ENCODE measurements around the gene FBXO7. TPM values are rescaled to one million over a fixed set of nuclear protein-coding genes. Genes with fewer than 3 reads are reported as not detected.

Gene FBXO7
- total RNA-seq, 1 donor, result 72.1 TPM

DNA sequence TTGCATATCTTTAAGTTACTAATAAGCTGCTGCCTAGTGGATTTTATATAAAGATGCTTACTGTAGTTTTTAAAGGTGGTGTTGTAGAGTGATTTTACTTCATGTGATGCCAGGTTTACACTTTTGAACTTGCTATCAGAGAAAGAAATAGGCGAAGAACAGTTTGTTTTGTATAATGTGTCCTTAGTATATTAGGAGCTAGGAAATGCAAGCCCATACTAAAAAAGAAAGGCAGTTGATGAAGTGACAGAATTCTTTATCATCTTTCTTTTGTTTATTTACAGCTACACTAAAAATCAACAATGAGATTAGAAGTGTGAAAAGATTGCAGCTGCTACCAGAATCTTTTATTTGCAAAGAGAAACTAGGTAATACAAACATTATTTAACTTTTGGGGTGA, 12.8 kb downstream of the FBXO7 start:
- TF ChIP-seq, protein P1, sequence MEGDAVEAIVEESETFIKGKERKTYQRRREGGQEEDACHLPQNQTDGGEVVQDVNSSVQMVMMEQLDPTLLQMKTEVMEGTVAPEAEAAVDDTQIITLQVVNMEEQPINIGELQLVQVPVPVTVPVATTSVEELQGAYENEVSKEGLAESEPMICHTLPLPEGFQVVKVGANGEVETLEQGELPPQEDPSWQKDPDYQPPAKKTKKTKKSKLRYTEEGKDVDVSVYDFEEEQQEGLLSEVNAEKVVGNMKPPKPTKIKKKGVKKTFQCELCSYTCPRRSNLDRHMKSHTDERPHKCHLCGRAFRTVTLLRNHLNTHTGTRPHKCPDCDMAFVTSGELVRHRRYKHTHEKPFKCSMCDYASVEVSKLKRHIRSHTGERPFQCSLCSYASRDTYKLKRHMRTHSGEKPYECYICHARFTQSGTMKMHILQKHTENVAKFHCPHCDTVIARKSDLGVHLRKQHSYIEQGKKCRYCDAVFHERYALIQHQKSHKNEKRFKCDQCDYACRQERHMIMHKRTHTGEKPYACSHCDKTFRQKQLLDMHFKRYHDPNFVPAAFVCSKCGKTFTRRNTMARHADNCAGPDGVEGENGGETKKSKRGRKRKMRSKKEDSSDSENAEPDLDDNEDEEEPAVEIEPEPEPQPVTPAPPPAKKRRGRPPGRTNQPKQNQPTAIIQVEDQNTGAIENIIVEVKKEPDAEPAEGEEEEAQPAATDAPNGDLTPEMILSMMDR (IDR thresholded peaks at IDR 0.05; ENCODE audit: insufficient read depth, low read depth, low read length), result no peak
- DNase-seq (ENCODE audit: low read depth), result no peak
- H3K4me3 ChIP-seq (ENCODE audit: low read depth, low read length), result no peak overlapping the region

DNA sequence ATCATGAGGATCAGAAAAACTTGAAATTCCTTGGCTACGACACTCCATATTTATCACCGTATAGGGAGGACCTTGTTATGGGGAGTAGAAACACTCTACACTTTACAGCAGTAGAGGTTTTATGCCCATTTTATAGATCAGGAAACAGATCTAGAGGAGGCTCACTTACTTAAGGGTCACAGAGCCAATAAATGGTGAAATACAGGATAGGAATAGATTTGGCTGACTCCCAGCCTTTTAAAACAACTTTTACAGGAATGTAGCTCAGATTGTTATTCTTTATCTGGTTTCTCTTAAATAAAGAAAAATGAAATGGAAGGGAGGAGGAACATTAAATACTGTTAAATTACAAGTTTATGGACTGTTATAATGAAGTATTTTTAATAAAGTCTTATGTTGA, 14.8 kb downstream of the FBXO7 start:
- H3K4me3 ChIP-seq (ENCODE audit: low read depth, low read length), result no peak overlapping the region
- TF ChIP-seq, protein P1 (IDR thresholded peaks at IDR 0.05; ENCODE audit: insufficient read depth, low read depth, low read length), result no peak
- DNase-seq (ENCODE audit: low read depth), result no peak

DNA sequence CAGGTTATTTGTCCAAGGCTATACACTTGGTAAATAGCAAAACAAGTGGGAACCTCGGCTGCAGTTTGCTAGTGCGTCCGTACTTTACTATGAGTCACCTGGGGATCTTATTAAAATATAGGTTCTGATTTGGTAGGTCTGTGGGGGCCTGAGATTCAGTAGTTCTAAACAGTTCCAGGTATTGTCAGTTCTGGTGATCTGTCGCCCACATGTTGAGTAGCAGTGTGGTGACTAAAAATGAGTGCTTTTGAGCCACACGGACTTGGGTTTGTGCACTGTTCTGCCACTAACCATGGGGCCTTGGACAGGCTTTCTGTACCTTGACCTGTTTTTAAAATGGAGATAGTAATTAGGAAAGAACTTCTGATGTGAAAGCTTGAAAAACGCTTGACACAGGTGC, 15.7 kb downstream of the FBXO7 start:
- no peak overlapping the region for H3K4me3 ChIP-seq (ENCODE audit: low read depth, low read length)
- no peak for DNase-seq (ENCODE audit: low read depth)
- TF ChIP-seq, protein P1 (IDR thresholded peaks at IDR 0.05; ENCODE audit: insufficient read depth, low read depth, low read length), result no peak

DNA sequence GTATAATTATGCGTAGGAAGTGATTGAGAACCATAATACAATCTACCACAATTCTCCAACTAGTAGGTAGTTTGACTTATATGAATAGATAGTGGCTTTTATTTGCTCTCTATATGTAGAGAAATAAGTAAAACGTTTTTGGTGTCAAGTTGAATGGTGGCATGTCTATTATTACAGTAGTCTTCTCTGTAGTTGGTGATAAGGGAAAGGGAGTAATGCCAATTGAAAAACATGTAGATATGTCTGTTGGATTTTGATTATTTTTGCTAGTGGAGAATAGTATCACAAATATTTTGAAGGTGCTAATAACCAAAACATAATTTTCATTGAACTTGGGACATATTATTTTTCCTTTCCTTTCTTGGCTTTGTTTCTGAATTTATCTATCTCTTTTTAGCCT, 17.5 kb downstream of the FBXO7 start:
- H3K4me3 ChIP-seq (ENCODE audit: low read depth, low read length), result no peak overlapping the region
- TF ChIP-seq, protein P1 (IDR thresholded peaks at IDR 0.05; ENCODE audit: insufficient read depth, low read depth, low read length), result no peak
- DNase-seq (ENCODE audit: low read depth), result no peak

DNA sequence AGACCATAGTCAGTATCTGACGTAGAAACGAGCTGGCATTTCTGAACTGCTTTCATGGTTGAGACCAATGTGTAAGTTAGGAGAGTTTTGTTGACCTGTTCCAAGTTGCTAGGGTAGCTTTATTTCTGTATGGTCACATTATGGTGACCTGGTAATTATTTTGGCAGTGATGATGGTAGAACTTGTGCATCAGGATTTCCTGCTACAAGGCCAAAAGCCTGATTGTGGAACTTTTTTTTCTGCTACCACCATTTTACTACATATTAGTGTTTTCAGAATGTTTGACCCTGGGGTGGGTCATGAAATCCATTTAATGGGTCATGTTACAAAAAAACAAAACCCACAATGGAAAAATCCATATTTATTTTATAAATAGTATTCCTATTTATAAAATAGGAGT, 18.9 kb downstream of the FBXO7 start:
- H3K4me3 ChIP-seq (ENCODE audit: low read depth, low read length), result no peak overlapping the region
- TF ChIP-seq, protein P1 (IDR thresholded peaks at IDR 0.05; ENCODE audit: insufficient read depth, low read depth, low read length), result no peak
- no peak for DNase-seq (ENCODE audit: low read depth)

DNA sequence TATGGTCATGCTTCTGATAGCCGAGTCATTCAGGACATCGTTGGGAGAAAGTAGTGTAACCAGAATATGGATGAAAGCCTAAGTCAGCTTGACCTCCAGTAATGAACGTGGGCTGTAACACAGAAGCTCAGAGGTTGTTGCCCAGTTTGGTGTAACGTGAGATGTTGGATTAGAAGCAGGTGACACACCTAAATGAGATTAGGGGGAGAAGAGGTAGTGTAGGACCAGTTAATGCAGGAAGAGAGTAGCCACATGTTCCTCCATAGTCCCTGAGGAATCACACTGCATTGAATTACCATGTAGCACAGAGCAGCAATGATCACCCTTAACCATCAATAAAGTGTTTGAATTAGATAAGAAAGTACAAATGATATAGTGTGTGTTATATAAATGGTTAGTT, 20.4 kb downstream of the FBXO7 start:
- H3K4me3 ChIP-seq (ENCODE audit: low read depth, low read length), result no peak overlapping the region
- DNase-seq (ENCODE audit: low read depth), result no peak
- TF ChIP-seq, protein P1 (IDR thresholded peaks at IDR 0.05; ENCODE audit: insufficient read depth, low read depth, low read length), result no peak

DNA sequence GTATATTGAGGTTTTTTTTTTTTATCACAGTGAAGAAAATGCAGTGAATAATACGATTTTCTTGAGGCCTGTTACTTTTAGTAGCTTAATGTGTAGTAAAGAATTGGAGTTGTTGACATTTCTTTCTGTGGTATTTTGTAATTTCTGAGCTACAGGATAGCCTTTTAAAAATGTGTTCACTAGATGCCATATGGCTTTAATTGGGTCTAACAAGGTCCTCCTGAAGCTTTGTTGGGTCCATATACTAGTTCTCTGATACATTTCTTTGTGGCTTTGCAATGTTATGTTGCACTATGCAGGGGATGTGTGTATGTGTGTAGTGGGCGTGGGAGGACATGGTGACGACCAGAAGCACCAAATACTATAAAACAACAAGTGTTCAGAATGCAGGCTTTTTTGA, 25.1 kb downstream of the FBXO7 start:
- DNase-seq (ENCODE audit: low read depth), result peak; percentile 23
- TF ChIP-seq, protein P1 (IDR thresholded peaks at IDR 0.05; ENCODE audit: insufficient read depth, low read depth, low read length), result no peak
- no peak overlapping the region for H3K4me3 ChIP-seq (ENCODE audit: low read depth, low read length)
